ENCODE data around the gene ASL.

Gene ASL

DNA sequence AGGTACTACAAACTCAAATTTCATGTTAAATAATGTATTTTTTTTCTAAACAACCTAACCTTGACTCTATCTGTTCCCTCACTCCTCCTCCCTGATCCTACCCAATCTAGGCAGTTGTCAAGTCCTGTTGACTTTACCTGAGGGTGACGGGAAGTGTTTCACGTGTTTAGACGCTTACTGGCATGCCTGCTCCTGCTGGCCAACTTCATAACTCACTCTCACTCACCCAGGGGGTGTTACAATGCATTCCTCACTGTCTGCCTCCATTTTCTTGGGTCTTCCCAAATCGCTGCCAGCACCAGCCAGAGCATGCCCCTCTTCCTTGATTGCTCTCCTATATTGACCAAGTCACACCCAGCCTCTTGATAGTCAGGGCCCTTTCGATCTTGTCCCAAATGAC, 67.4 kb downstream of the ASL start:
- no peak overlapping the region for H3K4me2 ChIP-seq (ENCODE audit: low read length)
- H2BK5ac ChIP-seq (ENCODE audit: low read depth, low read length, poor library complexity), result no peak overlapping the region
- H3K4me1 ChIP-seq (ENCODE audit: control insufficient read depth in 1 of 2, insufficient read depth in 2 of 2, low read length in 2 of 2), result peaks cover 6 to 7% of the 10 kb centered on the region in 2 experiments
- H4K91ac ChIP-seq (ENCODE audit: low read depth, low read length), result no peak overlapping the region
- peaks cover 2% of the 10 kb centered on the region for H3K79me1 ChIP-seq (ENCODE audit: low read length)
- no peaks in the 10 kb centered on the region for H3K79me2 ChIP-seq (ENCODE audit: control insufficient read depth, insufficient read depth, low read length, poor library complexity)
- H2BK120ac ChIP-seq (ENCODE audit: insufficient read depth, low read length, poor library complexity), result no peak overlapping the region
- no peak overlapping the region for H4K12ac ChIP-seq (ENCODE audit: low read depth, low read length)
- no peak overlapping the region for H3K18ac ChIP-seq (ENCODE audit: low read length)
- H2AK5ac ChIP-seq (ENCODE audit: low read length), result no peak overlapping the region
- DNase-seq, result peak in 1 of 2 donors; percentile 3
- no peak overlapping the region for H3K4me3 ChIP-seq (ENCODE audit: low read depth, low read length)
- H3K27ac ChIP-seq (ENCODE audit: low read depth, low read length), result no peak overlapping the region
- H4K8ac ChIP-seq (ENCODE audit: low read depth, low read length), result no peak overlapping the region
- no peak overlapping the region for H3K4ac ChIP-seq (ENCODE audit: low read depth, low read length)
- no peaks in the 10 kb centered on the region for H3K27me3 ChIP-seq (ENCODE audit: insufficient read depth, low read length)
- no peak overlapping the region for H3K14ac ChIP-seq (ENCODE audit: low read length)
- H3K9ac ChIP-seq (ENCODE audit: low read length), result no peak overlapping the region
- peaks cover 30 to 35% of the 10 kb centered on the region in 2 experiments for H3K36me3 ChIP-seq (ENCODE audit: control insufficient read depth in 1 of 2, insufficient read depth in 2 of 2, low read length in 2 of 2)
- no peak overlapping the region for H2BK12ac ChIP-seq (ENCODE audit: low read length)
- no CpG with 5 or more reads among the region's 5 CpGs for WGBS (ENCODE audit: extremely low coverage, insufficient coverage, insufficient read length)
- H3K23ac ChIP-seq (ENCODE audit: low read length), result no peak overlapping the region
- H3K9me3 ChIP-seq (ENCODE audit: insufficient read depth, low read depth, low read length), result no peaks in the 10 kb centered on the region
- no peak overlapping the region for H2AFZ ChIP-seq (ENCODE audit: insufficient read depth, low read length, poor library complexity)
